Endothelial cell of umbilical vein (primary cell): ENCODE data around the gene ATXN1.
"Not testable (repeated sequence)": the region's sequence is repeated elsewhere in the genome, so short reads cannot be mapped to it uniquely, and the experiment has no call there.

ENCODE experiments used
- EZH2 ChIP-seq: IDR thresholded peaks from 2 replicates; pipeline ENCODE4 v1.6.1; 2012; ENCODE audit warnings: borderline replicate concordance, low read depth, mild to moderate bottlenecking, moderate library complexity, low read length, inconsistent platforms; ENCODE audit not compliant: severe bottlenecking
- JUN ChIP-seq: IDR thresholded peaks from 2 replicates; pipeline ENCODE4 v1.6.1; 2011; ENCODE audit warnings: borderline replicate concordance, low read depth; ENCODE audit not compliant: insufficient read length, insufficient read depth
- MYC ChIP-seq: IDR thresholded peaks from one replicate; pipeline ENCODE4 v1.6.1; 2011; ENCODE audit warnings: mild to moderate bottlenecking, low read depth, low read length
- POLR2A ChIP-seq: IDR thresholded peaks from 2 replicates; pipeline ENCODE4 v1.6.1; 2012; ENCODE audit warnings: low read depth, mild to moderate bottlenecking, control low read depth, low read length
- POLR2AphosphoS5 ChIP-seq: IDR thresholded peaks from 2 replicates; pipeline ENCODE4 v1.6.1; 2012; ENCODE audit warnings: low read depth, mild to moderate bottlenecking, control low read depth, low read length, moderate library complexity; ENCODE audit not compliant: insufficient read depth
- TF ChIP-seq, protein P1 (sequence below): IDR thresholded peaks from 2 replicates; pipeline ENCODE4 v1.6.1; 2011; ENCODE audit not compliant: insufficient read depth, insufficient read length
- TF ChIP-seq, protein P2 (sequence below), 2 donors: IDR thresholded peaks; 1 replicate in 1 of 2; 2 replicates in 1 of 2; pipeline ENCODE4 v1.5.1; 2011; ENCODE audit warnings: low read length in 2 of 2, mild to moderate bottlenecking in 2 of 2, moderate library complexity in 2 of 2, control low read depth in 1 of 2, inconsistent platforms in 1 of 2, low read depth in 1 of 2; ENCODE audit not compliant: insufficient read depth in 1 of 2; ENCODE audit errors: extremely low read depth in 1 of 2

DNA sequence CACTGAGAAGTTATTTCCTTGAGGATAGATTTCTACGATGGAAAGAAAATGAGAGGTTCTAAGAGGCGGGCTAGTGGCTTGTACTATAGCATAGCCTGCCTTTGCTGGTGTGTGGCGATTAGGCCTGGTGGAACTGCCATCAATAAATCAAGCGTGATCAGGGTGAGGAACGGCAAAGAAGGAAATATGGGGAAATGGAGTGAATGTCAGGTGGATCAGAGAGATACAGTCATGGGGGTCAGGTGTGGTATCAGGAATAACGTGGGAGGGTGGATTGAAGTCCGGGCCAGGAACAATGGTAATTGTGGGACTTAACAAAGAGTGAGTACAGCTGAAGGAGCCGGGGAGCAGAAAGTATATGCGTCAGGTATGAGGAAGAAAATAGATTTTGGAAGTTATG is 500.7 kb downstream of the ATXN1 start:
- TF ChIP-seq, protein P1, sequence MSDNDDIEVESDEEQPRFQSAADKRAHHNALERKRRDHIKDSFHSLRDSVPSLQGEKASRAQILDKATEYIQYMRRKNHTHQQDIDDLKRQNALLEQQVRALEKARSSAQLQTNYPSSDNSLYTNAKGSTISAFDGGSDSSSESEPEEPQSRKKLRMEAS = not testable (repeated sequence)
- TF ChIP-seq, protein P2, sequence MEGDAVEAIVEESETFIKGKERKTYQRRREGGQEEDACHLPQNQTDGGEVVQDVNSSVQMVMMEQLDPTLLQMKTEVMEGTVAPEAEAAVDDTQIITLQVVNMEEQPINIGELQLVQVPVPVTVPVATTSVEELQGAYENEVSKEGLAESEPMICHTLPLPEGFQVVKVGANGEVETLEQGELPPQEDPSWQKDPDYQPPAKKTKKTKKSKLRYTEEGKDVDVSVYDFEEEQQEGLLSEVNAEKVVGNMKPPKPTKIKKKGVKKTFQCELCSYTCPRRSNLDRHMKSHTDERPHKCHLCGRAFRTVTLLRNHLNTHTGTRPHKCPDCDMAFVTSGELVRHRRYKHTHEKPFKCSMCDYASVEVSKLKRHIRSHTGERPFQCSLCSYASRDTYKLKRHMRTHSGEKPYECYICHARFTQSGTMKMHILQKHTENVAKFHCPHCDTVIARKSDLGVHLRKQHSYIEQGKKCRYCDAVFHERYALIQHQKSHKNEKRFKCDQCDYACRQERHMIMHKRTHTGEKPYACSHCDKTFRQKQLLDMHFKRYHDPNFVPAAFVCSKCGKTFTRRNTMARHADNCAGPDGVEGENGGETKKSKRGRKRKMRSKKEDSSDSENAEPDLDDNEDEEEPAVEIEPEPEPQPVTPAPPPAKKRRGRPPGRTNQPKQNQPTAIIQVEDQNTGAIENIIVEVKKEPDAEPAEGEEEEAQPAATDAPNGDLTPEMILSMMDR (IDR thresholded peaks at IDR 0.05; ENCODE audit: extremely low read depth in 1 of 2, insufficient read depth in 1 of 2, low read depth in 1 of 2, low read length in 2 of 2) = not testable (repeated sequence)
- not testable (repeated sequence) for TF ChIP-seq EZH2, POLR2A, POLR2AphosphoS5, JUN, MYC
